WI38 (cell line): ENCODE measurements around the gene LRRN4.

ENCODE experiments used
- H3K4me3 ChIP-seq: 2 replicates; pipeline ENCODE4 v1.5.1; 2011; ENCODE audit warnings: low read depth, mild to moderate bottlenecking, control low read depth, low read length
- CTCF ChIP-seq: IDR thresholded peaks from 2 replicates; pipeline ENCODE4 v1.5.1; 2012; ENCODE audit warnings: low read depth, mild to moderate bottlenecking, control low read depth, low read length

Gene LRRN4

GRCh38 chr20:6053776-6054688 lies at the start of gene LRRN4:
LRRN4 (minus strand) TSS chr20:6054060; CDS start chr20:6052799, 1,261 bp downstream.
- no peak for TF ChIP-seq CTCF
- no peak within 1 kb of the TSS for H3K4me3 ChIP-seq

- TF ChIP-seq CTCF = no peak
- no peak overlapping the region for H3K4me3 ChIP-seq
Measured at GRCh38 chr20:6103301-6103700, 49.4 kb upstream of the LRRN4 start.

GRCh38 chr20:6101346-6101745 lies 47.5 kb upstream of the LRRN4 start:
- no peak for TF ChIP-seq CTCF
- H3K4me3 ChIP-seq = no peak overlapping the region

GRCh38 chr20:6100246-6100645 lies 46.4 kb upstream of the LRRN4 start:
- no peak for TF ChIP-seq CTCF
- no peak overlapping the region for H3K4me3 ChIP-seq

GRCh38 chr20:6099819-6100218 lies 46.0 kb upstream of the LRRN4 start:
- H3K4me3 ChIP-seq = no peak overlapping the region
- TF ChIP-seq CTCF = no peak

- H3K4me3 ChIP-seq = no peak overlapping the region
- TF ChIP-seq CTCF = no peak
Measured at GRCh38 chr20:6095409-6095808, 41.5 kb upstream of the LRRN4 start.

GRCh38 chr20:6094565-6094964 lies 40.7 kb upstream of the LRRN4 start:
- TF ChIP-seq CTCF = no peak
- no peak overlapping the region for H3K4me3 ChIP-seq
